Lower lobe of right lung (tissue), 2 donors: Measurements from ENCODE around the gene UBE3A. TPM values are rescaled to one million over a fixed set of nuclear protein-coding genes. Genes with fewer than 3 reads are reported as not detected.

ENCODE experiments used
- ATAC-seq, 2 donors: fragments of 200-7000 bp; cut with Tn5 transposase; one replicate each; pipeline ENCODE4 v1.9.1; 2020 to 2022; ENCODE audit warnings: mild to moderate bottlenecking in 2 of 2, moderate library complexity in 2 of 2
- DNase-seq: peaks from one replicate; pipeline ENCODE4 v3.0.0-alpha.2; 2020
- H3K27ac ChIP-seq: fragments of 200-600 bp; one replicate; pipeline ENCODE4 v1.8.0; 2022
- H3K27me3 ChIP-seq: fragments of 200-600 bp; one replicate; pipeline ENCODE4 v1.8.0; 2022; ENCODE audit warnings: low read depth
- H3K36me3 ChIP-seq: fragments of 200-600 bp; one replicate; pipeline ENCODE4 v1.8.0; 2022; ENCODE audit warnings: mild to moderate bottlenecking
- H3K4me1 ChIP-seq: fragments of 200-600 bp; one replicate; pipeline ENCODE4 v1.8.0; 2022
- H3K4me3 ChIP-seq: fragments of 200-600 bp; one replicate; pipeline ENCODE4 v1.8.0; 2022; ENCODE audit warnings: mild to moderate bottlenecking
- H3K9me3 ChIP-seq: fragments of 200-600 bp; one replicate; pipeline ENCODE4 v1.8.0; 2022
- CTCF ChIP-seq: fragments of 200-600 bp; IDR thresholded peaks from one replicate; pipeline ENCODE4 v1.8.0; 2022; ENCODE audit warnings: antibody characterized with exemption, mild to moderate bottlenecking
- intact Hi-C: fragments of 100-400 bp; cut with DNase I; formaldehyde crosslinking; loops from one replicate; pipeline ENCODE4 v1.11.0; 2022
- total RNA-seq: library from RNA; stranded (reverse); fragmentation: NEBNext Ultra II Directional; extraction: Animal tissue kit (Norgen Biotek cat#: 25700); gene quantifications from one replicate; pipeline ENCODE4 v1.2.1, GENCODE V29; 2021
- donor health status: DM: no; HTN: yes; CAD: no; lungs with severe emphysema.

The UBE3A gene
- total RNA-seq, 1 donor from 2014 or later = 86.1 TPM

- peaks cover 7% of the 10 kb centered on the region for H3K4me1 ChIP-seq
- no peak for TF ChIP-seq CTCF
- peaks cover 56% of the 10 kb centered on the region for H3K36me3 ChIP-seq
- DNase-seq (no peak), ATAC-seq (no peak)
- intact Hi-C loops = no loop called here
- H3K9me3 ChIP-seq = no peaks in the 10 kb centered on the region
- no peak overlapping the region for H3K4me3 ChIP-seq
- H3K27me3 ChIP-seq = no peaks in the 10 kb centered on the region
- H3K27ac ChIP-seq = no peak overlapping the region
Observed at GRCh38 chr15:25374143-25374542, 64.7 kb downstream of the UBE3A start.

GRCh38 chr15:25372298-25372697 lies 66.5 kb downstream of the UBE3A start:
- no peak for TF ChIP-seq CTCF
- H3K27ac ChIP-seq = no peak overlapping the region
- H3K36me3 ChIP-seq = peaks cover 56% of the 10 kb centered on the region
- H3K4me1 ChIP-seq = peaks cover 7% of the 10 kb centered on the region
- no peak for DNase-seq
- intact Hi-C loops = no loop called here
- no peak overlapping the region for H3K4me3 ChIP-seq
- no peaks in the 10 kb centered on the region for H3K9me3 ChIP-seq
- no peaks in the 10 kb centered on the region for H3K27me3 ChIP-seq
- no peak for ATAC-seq

- no peaks in the 10 kb centered on the region for H3K9me3 ChIP-seq
- intact Hi-C loops = no loop called here
- ATAC-seq (no peak), DNase-seq (no peak)
- peaks cover 7% of the 10 kb centered on the region for H3K4me1 ChIP-seq
- no peak for TF ChIP-seq CTCF
- no peak overlapping the region for H3K27ac ChIP-seq
- peaks cover 39% of the 10 kb centered on the region for H3K36me3 ChIP-seq
- H3K27me3 ChIP-seq = no peaks in the 10 kb centered on the region
- no peak overlapping the region for H3K4me3 ChIP-seq
Observed at GRCh38 chr15:25368850-25369249, 70.0 kb downstream of the UBE3A start.

- DNase-seq = no peak
- no peak overlapping the region for H3K27ac ChIP-seq
- intact Hi-C loops = no loop called here
- no peaks in the 10 kb centered on the region for H3K4me1 ChIP-seq
- TF ChIP-seq CTCF = no peak
- H3K27me3 ChIP-seq = no peaks in the 10 kb centered on the region
- ATAC-seq = no peak
- H3K4me3 ChIP-seq = no peak overlapping the region
- H3K36me3 ChIP-seq = peaks cover 18% of the 10 kb centered on the region
- no peaks in the 10 kb centered on the region for H3K9me3 ChIP-seq
Observed at GRCh38 chr15:25366058-25366457, 72.8 kb downstream of the UBE3A start.

GRCh38 chr15:25362545-25362944 lies 76.3 kb downstream of the UBE3A start:
- TF ChIP-seq CTCF = no peak
- no peak overlapping the region for H3K4me3 ChIP-seq
- H3K27me3 ChIP-seq = no peaks in the 10 kb centered on the region
- ATAC-seq (no peak), DNase-seq (no peak)
- peaks cover 5% of the 10 kb centered on the region for H3K36me3 ChIP-seq
- no peaks in the 10 kb centered on the region for H3K4me1 ChIP-seq
- H3K9me3 ChIP-seq = no peaks in the 10 kb centered on the region
- intact Hi-C loops = no loop called here
- no peak overlapping the region for H3K27ac ChIP-seq

GRCh38 chr15:25347707-25348106 lies 91.1 kb downstream of the UBE3A start:
- peaks cover 22% of the 10 kb centered on the region for H3K36me3 ChIP-seq
- no peak overlapping the region for H3K4me3 ChIP-seq
- peaks cover 17% of the 10 kb centered on the region for H3K9me3 ChIP-seq
- H3K27me3 ChIP-seq = no peaks in the 10 kb centered on the region
- ATAC-seq (no peak), DNase-seq (no peak)
- intact Hi-C loops = no loop called here
- TF ChIP-seq CTCF = no peak
- H3K27ac ChIP-seq = no peak overlapping the region
- H3K4me1 ChIP-seq = no peaks in the 10 kb centered on the region
